GM12801 (cell line): ENCODE results near the gene SPOCK1.

Experiments
- CTCF ChIP-seq: IDR thresholded peaks from one replicate; pipeline ENCODE4 v1.5.1; 2011; ENCODE audit warnings: control low read depth; ENCODE audit not compliant: insufficient read length; ENCODE audit errors: extremely low read depth

The SPOCK1 gene

GRCh38 chr5:137315109-137315508, 184.0 kb downstream of the SPOCK1 start:
- TF ChIP-seq CTCF = no peak

- TF ChIP-seq CTCF = no peak
Measured at GRCh38 chr5:137313526-137314175, 185.5 kb downstream of the SPOCK1 start.

GRCh38 chr5:137312011-137312410, 187.1 kb downstream of the SPOCK1 start:
- TF ChIP-seq CTCF = no peak

- TF ChIP-seq CTCF = no peak
Measured at GRCh38 chr5:137310051-137310730, 188.9 kb downstream of the SPOCK1 start.

GRCh38 chr5:137309290-137309689, 189.8 kb downstream of the SPOCK1 start:
- TF ChIP-seq CTCF = no peak

GRCh38 chr5:137308311-137308710, 190.8 kb downstream of the SPOCK1 start:
- TF ChIP-seq CTCF = no peak

- TF ChIP-seq CTCF = no peak
Measured at GRCh38 chr5:137306903-137307302, 192.2 kb downstream of the SPOCK1 start.
